GM18508 (cell line): Measurements from ENCODE around the gene MPHOSPH10.
"Not testable (repeated sequence)": the region's sequence is repeated elsewhere in the genome, so short reads cannot be mapped to it uniquely, and the experiment has no call there.

Source experiments
- ATAC-seq: cut with Tn5 transposase; IDR thresholded peaks from one replicate; pipeline ENCODE4 v1.9.1; 2021; ENCODE audit warnings: moderate number of reproducible peaks; ENCODE audit not compliant: insufficient read depth, unreplicated experiment

Gene MPHOSPH10

DNA sequence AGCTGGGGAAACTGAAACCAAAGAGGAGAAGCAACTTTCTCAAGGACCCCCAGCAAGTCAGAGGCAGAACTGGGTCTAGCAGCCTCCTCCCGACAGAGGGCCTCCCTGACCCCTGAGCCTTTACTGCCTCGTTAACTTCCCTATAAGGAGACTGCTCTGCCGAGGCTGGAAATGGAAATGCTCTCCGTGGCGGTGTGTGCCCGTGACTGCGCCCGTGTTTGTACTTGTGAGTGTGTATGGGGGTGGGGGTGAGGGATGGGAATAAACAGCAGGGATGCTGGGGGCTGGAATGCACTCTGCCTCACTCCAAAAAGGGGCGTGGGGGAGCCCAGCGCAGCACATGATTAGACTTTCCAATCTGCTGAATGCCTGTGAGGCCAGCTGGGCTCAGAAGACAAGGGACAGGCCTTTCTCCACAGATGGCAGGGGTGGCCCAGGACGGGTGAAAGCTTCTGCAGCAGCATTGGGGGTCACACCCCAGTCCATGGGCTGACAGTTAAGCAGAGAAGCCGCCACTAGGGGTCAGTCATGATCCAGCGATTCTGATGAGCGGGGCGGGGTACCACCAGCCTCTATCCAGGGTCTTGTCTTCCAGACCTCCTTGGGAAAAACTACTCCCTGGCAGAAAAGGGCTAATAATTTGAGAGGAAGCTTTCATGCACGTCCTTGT is 26.8 kb downstream of the MPHOSPH10 start:
- ATAC-seq = no peak

DNA sequence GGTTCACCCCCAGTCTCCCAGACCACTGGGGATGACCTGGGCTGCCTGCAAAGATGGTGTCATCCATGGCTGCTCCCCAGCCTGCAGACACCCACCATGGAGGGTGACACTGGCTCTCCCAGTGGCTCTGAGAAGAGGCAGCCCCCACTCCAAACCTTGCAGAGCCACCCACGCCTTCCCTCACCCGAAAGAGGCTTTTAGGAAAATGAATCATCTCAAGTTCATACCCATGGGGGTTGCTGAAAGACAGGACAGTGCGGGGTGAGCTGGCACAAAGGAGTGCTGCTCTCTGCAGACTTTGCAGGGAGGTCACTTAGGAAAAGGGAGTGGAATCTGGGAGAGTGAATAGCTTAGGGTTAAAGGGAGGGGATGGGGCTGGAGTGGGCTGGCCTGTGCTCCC is 36.4 kb downstream of the MPHOSPH10 start:
- no peak for ATAC-seq

DNA sequence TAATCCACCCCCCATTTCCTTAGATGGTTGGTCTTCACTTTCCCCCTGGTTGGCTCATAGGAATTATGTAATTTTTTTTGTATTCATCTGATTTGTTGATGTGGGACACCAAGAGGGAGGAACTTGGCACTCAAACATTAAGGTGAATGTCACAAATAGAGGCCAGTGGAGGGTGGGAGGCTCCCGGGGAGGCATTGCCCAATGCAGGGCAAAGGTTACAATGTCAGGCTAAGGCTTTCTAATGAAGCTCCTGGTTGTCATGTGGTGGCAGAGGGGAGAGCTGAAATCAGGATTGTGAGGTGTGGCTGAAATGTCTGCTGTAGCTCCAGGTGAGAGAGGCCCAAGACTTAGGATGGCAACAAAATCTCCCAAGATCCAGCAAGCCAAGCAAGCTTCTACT is 42.7 kb downstream of the MPHOSPH10 start:
- ATAC-seq = no peak

DNA sequence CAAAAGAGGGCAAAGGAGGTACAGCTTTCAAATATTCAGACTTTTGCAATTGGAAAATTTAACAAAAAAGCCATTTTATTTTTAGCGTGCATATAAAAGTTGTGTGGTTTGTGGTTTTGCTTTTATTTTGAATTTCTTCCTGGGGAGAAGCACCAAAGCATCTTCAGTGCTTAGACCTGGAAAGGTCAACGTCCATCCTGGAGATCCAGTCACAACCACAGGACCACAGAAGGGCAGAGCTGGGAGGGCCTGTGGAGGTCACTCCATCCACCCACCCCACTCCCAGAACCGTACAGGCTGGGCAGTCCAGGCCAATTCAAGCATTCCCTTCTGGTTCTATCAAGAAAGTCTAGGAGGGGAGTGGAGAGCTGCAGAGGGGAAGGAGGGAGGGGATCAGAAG is 43.8 kb downstream of the MPHOSPH10 start:
- no peak for ATAC-seq

DNA sequence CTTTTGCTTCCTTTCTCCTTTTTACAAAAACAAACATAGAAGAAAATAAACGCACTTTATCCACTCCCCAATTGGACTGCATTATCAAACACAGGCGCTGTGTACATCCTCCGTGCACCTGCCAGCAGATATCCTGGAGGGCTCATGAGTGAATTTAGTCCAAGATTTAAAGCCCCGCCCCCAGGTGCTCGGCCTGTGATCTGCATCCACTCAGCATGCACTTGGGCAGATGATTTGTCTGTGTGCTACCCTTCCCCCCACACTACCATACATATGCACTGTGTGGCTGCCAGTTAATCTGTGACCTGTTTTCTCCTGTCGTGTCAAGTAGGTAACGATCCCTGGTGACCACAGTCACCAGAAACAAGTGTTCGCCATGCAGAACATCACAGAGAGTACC is 48.4 kb downstream of the MPHOSPH10 start:
- not testable (repeated sequence) for ATAC-seq

- no peak for ATAC-seq
Observed at GRCh38 chr2:71181316-71181715, 50.9 kb downstream of the MPHOSPH10 start.

- ATAC-seq = not testable (repeated sequence)
Observed at GRCh38 chr2:71183306-71184115, 53.1 kb downstream of the MPHOSPH10 start.

- ATAC-seq = no peak
Observed at GRCh38 chr2:71186973-71187372, 56.5 kb downstream of the MPHOSPH10 start.

DNA sequence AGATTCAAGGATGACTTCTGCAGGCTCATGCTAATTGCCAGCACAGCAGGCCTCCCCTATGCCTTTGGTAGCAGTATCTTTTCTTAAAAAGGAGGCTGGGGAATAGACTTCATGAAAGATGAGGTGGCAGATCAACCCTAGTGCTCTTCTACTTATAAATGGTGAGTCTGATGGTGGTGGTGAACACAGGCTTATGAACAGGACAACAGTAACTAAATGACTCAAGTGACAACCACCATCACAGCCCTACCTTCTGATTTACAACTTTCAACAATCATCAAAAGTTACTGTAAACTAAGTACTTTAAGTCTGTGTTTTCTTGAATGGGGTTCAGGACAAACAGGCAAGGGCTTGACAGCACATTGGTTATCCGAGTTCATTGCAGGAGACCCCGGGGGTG is 57.2 kb downstream of the MPHOSPH10 start:
- no peak for ATAC-seq

GRCh38 chr2:71190656-71191569 is 60.5 kb downstream of the MPHOSPH10 start:
- no peak for ATAC-seq

DNA sequence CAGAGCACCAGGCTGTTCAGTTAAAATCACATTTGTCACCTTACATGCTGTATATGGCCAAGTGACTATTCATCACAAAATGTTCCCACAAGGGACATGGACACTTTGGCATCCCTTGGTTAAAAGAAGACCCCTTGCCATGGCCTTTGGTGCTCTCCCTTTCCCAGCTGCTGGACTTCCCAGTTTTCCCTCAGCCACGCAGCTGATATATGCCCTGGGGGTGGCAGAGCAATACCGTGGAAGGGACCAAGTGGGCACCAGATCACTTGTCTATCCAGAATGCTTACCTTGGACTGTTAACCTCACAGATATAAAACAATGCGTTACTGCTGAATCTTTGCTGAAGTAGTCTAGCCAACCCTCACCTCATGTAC is 61.1 kb downstream of the MPHOSPH10 start:
- no peak for ATAC-seq
